Erythroblast (primary cell): Measurements from ENCODE around the gene THAP7.

Source experiments
- GATA1 ChIP-seq: IDR thresholded peaks from 2 replicates; pipeline ENCODE4 v1.6.1; 2011; ENCODE audit warnings: low read depth, mild to moderate bottlenecking, control low read depth, low read length, moderate library complexity
- POLR2A ChIP-seq: IDR thresholded peaks from 2 replicates; pipeline ENCODE4 v1.6.1; 2011; ENCODE audit warnings: mild to moderate bottlenecking, low read length

- TF ChIP-seq POLR2A (no peak), GATA1 (no peak)
Observed at GRCh38 chr22:21022955-21023614, 21.2 kb upstream of the THAP7 start.
